Osteocyte (in vitro differentiated cells): ENCODE results near the gene TBX18. TPM values are rescaled to one million over a fixed set of nuclear protein-coding genes. Genes with fewer than 3 reads are reported as not detected.

ENCODE experiments used
- DNase-seq: peaks from one replicate; pipeline ENCODE4 v3.0.0; 2021; ENCODE audit warnings: mixed read lengths; ENCODE audit not compliant: unreplicated experiment; ENCODE audit errors: extremely low spot score
- H3K27ac Mint-ChIP-seq: one replicate; pipeline ENCODE4 v1.8.0; 2021; ENCODE audit warnings: mild to moderate bottlenecking, mixed read lengths; ENCODE audit not compliant: unreplicated experiment
- H3K27me3 Mint-ChIP-seq: one replicate; pipeline ENCODE4 v1.8.0; 2021; ENCODE audit warnings: mixed read lengths; ENCODE audit not compliant: unreplicated experiment
- H3K36me3 Mint-ChIP-seq: one replicate; pipeline ENCODE4 v1.8.0; 2021; ENCODE audit warnings: mixed read lengths; ENCODE audit not compliant: unreplicated experiment
- H3K4me1 Mint-ChIP-seq: one replicate; pipeline ENCODE4 v1.8.0; 2021; ENCODE audit warnings: mixed read lengths; ENCODE audit not compliant: unreplicated experiment
- H3K4me3 Mint-ChIP-seq: one replicate; pipeline ENCODE4 v1.8.0; 2021; ENCODE audit warnings: mild to moderate bottlenecking, moderate library complexity, mixed read lengths; ENCODE audit not compliant: unreplicated experiment
- H3K9me3 Mint-ChIP-seq: one replicate; pipeline ENCODE4 v1.8.0; 2021; ENCODE audit warnings: mixed read lengths; ENCODE audit not compliant: unreplicated experiment
- total RNA-seq: library from RNA; stranded (reverse); gene quantifications from 2 replicates; pipeline ENCODE4 v1.2.1, GENCODE V29; 2021
- TF ChIP-seq, protein P1 (sequence below): fragments of 200-600 bp; sonication (generic); IDR thresholded peaks from 2 replicates; pipeline ENCODE4 v1.5.0; 2021; ENCODE audit warnings: antibody characterized with exemption, mild to moderate bottlenecking, moderate library complexity

TBX18 gene
- total RNA-seq, 1 donor from 2014 or later = 8.0 TPM

DNA sequence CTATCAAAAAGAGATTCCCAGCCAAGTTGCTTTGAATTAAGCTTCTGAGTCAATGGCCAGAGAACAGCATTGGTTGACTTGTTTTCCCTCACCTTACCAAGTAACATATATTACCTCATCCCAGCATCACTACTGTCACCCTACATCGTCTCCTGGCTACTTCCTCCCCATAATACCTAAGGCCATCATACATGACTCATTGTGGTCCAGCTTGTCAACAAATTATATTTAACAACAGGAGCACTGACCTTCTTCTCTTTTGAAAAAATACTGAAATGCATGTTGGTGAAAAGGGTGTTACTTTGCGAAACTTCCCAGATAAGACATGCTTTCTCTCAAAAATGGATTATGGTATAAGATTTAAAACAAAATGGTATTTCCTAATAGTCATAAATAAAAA is 106.9 kb downstream of the TBX18 start:
- Mint-ChIP-seq H3K36me3 (no peaks in the 10 kb centered on the region), H3K4me3 (no peak overlapping the region), H3K9me3 (no peaks in the 10 kb centered on the region)

DNA sequence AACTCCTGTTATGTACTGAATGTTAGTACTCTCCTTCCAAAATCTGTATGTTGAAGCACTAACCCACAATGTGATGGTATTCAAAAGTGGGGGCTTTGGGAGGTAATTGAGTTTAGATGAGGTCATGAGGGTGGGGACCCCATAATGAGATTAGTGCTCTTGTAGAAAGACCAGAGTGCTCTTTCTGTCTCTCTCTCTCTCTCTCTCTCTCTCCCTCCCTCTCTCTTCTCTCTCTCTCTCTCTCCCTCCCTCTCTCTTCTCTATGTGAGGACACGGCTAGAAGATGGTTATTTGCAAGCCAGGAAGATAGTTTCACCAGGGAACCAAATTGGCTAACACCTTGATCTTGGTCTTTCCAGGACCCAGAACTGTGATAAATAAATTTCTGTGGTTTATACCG is 107.4 kb downstream of the TBX18 start:
- Mint-ChIP-seq H3K27ac (no peak overlapping the region), H3K36me3 (no peaks in the 10 kb centered on the region)
- TF ChIP-seq, protein P1, sequence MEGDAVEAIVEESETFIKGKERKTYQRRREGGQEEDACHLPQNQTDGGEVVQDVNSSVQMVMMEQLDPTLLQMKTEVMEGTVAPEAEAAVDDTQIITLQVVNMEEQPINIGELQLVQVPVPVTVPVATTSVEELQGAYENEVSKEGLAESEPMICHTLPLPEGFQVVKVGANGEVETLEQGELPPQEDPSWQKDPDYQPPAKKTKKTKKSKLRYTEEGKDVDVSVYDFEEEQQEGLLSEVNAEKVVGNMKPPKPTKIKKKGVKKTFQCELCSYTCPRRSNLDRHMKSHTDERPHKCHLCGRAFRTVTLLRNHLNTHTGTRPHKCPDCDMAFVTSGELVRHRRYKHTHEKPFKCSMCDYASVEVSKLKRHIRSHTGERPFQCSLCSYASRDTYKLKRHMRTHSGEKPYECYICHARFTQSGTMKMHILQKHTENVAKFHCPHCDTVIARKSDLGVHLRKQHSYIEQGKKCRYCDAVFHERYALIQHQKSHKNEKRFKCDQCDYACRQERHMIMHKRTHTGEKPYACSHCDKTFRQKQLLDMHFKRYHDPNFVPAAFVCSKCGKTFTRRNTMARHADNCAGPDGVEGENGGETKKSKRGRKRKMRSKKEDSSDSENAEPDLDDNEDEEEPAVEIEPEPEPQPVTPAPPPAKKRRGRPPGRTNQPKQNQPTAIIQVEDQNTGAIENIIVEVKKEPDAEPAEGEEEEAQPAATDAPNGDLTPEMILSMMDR = no peak

More for the DNA sequence above, 106.9 kb downstream of the TBX18 start:
- DNase-seq = no peak
- TF ChIP-seq, protein P1 = no peak
- Mint-ChIP-seq H3K27me3 (no peaks in the 10 kb centered on the region), H3K4me1 (peaks cover 9% of the 10 kb centered on the region), H3K27ac (no peak overlapping the region)

GRCh38 chr6:84653027-84653551 is 111.3 kb downstream of the TBX18 start:
- Mint-ChIP-seq H3K27ac (peak overlapping the region; percentile 53), H3K36me3 (no peaks in the 10 kb centered on the region), H3K27me3 (no peaks in the 10 kb centered on the region), H3K4me1 (peaks cover 25% of the 10 kb centered on the region), H3K9me3 (no peaks in the 10 kb centered on the region), H3K4me3 (no peak overlapping the region)
- TF ChIP-seq, protein P1 = no peak
- no peak for DNase-seq

More for the DNA sequence above, 107.4 kb downstream of the TBX18 start:
- no peak for DNase-seq
- Mint-ChIP-seq H3K4me3 (no peak overlapping the region), H3K9me3 (no peaks in the 10 kb centered on the region), H3K4me1 (peaks cover 14% of the 10 kb centered on the region), H3K27me3 (no peaks in the 10 kb centered on the region)

GRCh38 chr6:84652356-84653026 is 111.9 kb downstream of the TBX18 start:
- peaks cover 25% of the 10 kb centered on the region for H3K4me1 Mint-ChIP-seq
- no peaks in the 10 kb centered on the region for H3K27me3 Mint-ChIP-seq
- no peaks in the 10 kb centered on the region for H3K36me3 Mint-ChIP-seq
- H3K9me3 Mint-ChIP-seq = peaks cover 3% of the 10 kb centered on the region
- peak overlapping the region; percentile 62 for H3K27ac Mint-ChIP-seq
- no peak for DNase-seq
- no peak overlapping the region for H3K4me3 Mint-ChIP-seq
- TF ChIP-seq, protein P1 = no peak

- H3K27me3 Mint-ChIP-seq = no peaks in the 10 kb centered on the region
- peaks cover 6% of the 10 kb centered on the region for H3K9me3 Mint-ChIP-seq
- no peak overlapping the region for H3K4me3 Mint-ChIP-seq
- no peaks in the 10 kb centered on the region for H3K36me3 Mint-ChIP-seq
- TF ChIP-seq, protein P1 = no peak
- H3K4me1 Mint-ChIP-seq = peaks cover 26% of the 10 kb centered on the region
- H3K27ac Mint-ChIP-seq = peak overlapping the region; percentile 62
- no peak for DNase-seq
Observed at GRCh38 chr6:84651583-84651982, 112.8 kb downstream of the TBX18 start.
